Gastroesophageal sphincter (tissue), 3 donors: Measurements from ENCODE around the gene CSRP1.

Experiments
- EP300 ChIP-seq: sonication (generic); formaldehyde crosslinking; IDR thresholded peaks from one replicate; pipeline ENCODE4 v1.6.1; 2017; ENCODE audit warnings: antibody characterized with exemption, mild to moderate bottlenecking
- POLR2A ChIP-seq, 2 donors: fragments of 450-650 bp; IDR thresholded peaks; one replicate each; pipeline ENCODE4 v1.6.1; 2017; ENCODE audit warnings: antibody characterized with exemption in 2 of 2, mild to moderate bottlenecking in 2 of 2, moderate library complexity in 1 of 2
- POLR2AphosphoS5 ChIP-seq: sonication (generic); formaldehyde crosslinking; IDR thresholded peaks from one replicate; pipeline ENCODE4 v1.6.1; 2017; ENCODE audit warnings: antibody characterized with exemption
- TF ChIP-seq, protein P1 (sequence below), 4 experiments: fragments of 200-600 bp in 2 of 4; fragments of 450-650 bp in 2 of 4; sonication (generic) in 1 of 4; IDR thresholded peaks; one replicate each; pipeline ENCODE4 v1.5.1; 2017 to 2019; ENCODE audit warnings: antibody characterized with exemption in 4 of 4, mild to moderate bottlenecking in 2 of 4, moderate library complexity in 2 of 4

DNA sequence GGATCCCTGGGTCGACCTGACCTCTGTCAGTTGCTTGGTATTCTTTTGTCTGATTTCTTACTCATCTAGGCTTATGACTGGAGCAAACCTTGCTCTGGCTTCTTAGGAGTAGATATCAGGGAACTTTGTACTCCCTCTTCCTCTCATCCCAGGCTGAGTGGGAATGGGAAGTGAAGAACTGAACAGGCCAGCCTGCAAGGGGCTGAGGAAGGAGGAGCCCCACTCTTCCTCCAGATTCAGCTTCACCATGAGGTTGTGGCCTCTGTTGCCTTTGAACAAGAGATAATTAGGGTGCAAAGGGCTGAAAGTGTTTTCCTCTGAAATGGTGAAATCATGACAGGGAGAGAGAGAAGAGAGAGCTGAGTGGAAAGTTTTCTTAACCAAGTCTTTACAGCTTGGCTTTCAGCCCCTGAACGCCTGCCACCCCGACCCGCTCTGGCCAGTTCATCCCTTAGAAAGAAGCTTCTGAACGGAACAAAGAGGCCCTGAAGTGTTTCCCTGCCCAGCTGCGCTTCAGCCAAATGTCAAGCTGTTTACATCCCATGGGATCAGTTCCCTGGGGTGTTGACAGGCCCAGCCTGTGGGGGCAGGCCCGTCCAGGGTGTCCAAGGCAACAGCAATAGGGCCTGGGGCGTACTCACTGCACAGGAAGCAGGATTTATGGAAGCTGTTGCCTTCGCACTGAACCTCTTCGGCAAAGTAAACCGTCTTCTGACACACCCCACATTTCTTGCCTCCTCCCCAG is 11.2 kb downstream of the CSRP1 start:
- TF ChIP-seq, protein P1, sequence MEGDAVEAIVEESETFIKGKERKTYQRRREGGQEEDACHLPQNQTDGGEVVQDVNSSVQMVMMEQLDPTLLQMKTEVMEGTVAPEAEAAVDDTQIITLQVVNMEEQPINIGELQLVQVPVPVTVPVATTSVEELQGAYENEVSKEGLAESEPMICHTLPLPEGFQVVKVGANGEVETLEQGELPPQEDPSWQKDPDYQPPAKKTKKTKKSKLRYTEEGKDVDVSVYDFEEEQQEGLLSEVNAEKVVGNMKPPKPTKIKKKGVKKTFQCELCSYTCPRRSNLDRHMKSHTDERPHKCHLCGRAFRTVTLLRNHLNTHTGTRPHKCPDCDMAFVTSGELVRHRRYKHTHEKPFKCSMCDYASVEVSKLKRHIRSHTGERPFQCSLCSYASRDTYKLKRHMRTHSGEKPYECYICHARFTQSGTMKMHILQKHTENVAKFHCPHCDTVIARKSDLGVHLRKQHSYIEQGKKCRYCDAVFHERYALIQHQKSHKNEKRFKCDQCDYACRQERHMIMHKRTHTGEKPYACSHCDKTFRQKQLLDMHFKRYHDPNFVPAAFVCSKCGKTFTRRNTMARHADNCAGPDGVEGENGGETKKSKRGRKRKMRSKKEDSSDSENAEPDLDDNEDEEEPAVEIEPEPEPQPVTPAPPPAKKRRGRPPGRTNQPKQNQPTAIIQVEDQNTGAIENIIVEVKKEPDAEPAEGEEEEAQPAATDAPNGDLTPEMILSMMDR (IDR thresholded peaks at IDR 0.05), result peak in 1 of 4 experiments; percentile 3
- peak in 1 of 2 donors; percentile 13 for TF ChIP-seq POLR2A (IDR thresholded peaks at IDR 0.05)
- TF ChIP-seq POLR2AphosphoS5, result peak; percentile 95
- TF ChIP-seq EP300, result peak; percentile 74
